ENCODE results near the gene WDR77.

WDR77 gene

DNA sequence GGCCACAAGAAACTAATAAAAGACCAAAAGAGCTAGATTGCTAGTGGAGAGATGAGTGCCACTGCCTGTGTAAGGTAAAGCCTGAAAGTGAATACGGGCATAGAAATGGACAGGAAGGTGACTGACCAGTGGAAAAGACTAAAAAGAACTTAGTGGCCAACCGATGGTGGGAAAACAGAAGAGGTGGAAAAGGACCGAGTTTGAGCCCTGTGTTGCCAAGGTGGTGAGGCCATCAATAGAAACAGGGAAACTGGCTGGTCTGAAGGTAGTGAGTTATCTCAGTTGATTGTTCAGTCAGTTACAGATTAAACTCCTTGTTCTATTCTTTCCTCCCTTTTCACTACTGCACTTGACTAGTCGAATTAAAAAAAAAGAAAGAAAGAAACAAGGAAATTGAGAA is 2.5 kb downstream of the WDR77 start:
- peak overlapping the region; percentile 88 for H3K4me3 ChIP-seq (ENCODE audit: low read depth, low read length)
- DNase-seq (ENCODE audit: low read depth) = no peak
- TF ChIP-seq, protein P1, sequence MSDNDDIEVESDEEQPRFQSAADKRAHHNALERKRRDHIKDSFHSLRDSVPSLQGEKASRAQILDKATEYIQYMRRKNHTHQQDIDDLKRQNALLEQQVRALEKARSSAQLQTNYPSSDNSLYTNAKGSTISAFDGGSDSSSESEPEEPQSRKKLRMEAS (IDR thresholded peaks at IDR 0.05; ENCODE audit: low read depth, low read length) = no peak
- TF ChIP-seq POLR2A (IDR thresholded peaks at IDR 0.05; ENCODE audit: extremely low read depth, insufficient read length) (no peak), MYC (IDR thresholded peaks at IDR 0.05; ENCODE audit: low read depth, low read length) (no peak)
- TF ChIP-seq, protein P2, sequence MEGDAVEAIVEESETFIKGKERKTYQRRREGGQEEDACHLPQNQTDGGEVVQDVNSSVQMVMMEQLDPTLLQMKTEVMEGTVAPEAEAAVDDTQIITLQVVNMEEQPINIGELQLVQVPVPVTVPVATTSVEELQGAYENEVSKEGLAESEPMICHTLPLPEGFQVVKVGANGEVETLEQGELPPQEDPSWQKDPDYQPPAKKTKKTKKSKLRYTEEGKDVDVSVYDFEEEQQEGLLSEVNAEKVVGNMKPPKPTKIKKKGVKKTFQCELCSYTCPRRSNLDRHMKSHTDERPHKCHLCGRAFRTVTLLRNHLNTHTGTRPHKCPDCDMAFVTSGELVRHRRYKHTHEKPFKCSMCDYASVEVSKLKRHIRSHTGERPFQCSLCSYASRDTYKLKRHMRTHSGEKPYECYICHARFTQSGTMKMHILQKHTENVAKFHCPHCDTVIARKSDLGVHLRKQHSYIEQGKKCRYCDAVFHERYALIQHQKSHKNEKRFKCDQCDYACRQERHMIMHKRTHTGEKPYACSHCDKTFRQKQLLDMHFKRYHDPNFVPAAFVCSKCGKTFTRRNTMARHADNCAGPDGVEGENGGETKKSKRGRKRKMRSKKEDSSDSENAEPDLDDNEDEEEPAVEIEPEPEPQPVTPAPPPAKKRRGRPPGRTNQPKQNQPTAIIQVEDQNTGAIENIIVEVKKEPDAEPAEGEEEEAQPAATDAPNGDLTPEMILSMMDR (IDR thresholded peaks at IDR 0.05; ENCODE audit: low read depth, low read length) = no peak

DNA sequence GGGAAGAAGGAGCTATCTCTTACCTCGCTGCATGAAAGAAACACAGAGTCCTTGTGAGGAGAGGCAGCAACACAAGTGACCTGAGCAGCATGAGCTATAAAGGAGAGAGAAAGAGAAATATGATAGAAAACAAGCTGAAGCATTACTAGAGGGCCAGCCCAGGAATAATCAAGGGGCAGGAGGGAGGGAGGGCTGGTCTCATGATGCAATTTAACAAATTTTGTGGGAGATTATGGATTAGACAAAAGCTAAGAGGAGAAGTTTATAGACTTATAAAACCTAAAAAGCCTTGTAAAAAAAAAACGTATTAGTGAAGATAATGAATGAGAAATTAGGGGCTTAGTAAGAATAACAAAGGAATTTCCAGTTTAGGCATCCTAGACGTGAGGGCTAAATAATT is 5.0 kb downstream of the WDR77 start:
- no peak for DNase-seq (ENCODE audit: low read depth)
- TF ChIP-seq, protein P2 (IDR thresholded peaks at IDR 0.05; ENCODE audit: low read depth, low read length) = no peak
- TF ChIP-seq, protein P1 (IDR thresholded peaks at IDR 0.05; ENCODE audit: low read depth, low read length) = no peak
- TF ChIP-seq MYC (IDR thresholded peaks at IDR 0.05; ENCODE audit: low read depth, low read length) (no peak), POLR2A (IDR thresholded peaks at IDR 0.05; ENCODE audit: extremely low read depth, insufficient read length) (no peak)
- H3K4me3 ChIP-seq (ENCODE audit: low read depth, low read length) = no peak overlapping the region

DNA sequence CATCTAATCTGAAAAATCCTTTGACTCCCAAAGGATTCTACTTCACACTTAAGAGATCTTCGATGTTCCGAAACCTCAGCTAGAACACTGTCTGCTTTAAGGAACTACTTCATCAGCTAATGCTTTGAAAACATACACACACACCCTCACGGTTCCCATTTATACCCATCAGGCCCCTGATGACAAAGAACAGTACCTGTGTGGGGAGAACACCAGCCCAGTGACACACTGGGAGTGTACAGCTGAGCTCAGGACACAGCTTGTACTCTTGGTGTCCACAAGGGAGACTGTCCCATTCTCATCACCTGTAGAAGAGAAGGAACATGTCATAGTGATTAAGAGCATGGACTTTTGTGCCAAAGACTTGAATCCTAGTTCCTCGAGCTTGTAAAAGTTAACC is 6.6 kb downstream of the WDR77 start:
- no peak for DNase-seq (ENCODE audit: low read depth)
- H3K4me3 ChIP-seq (ENCODE audit: low read depth, low read length) = no peak overlapping the region
- TF ChIP-seq, protein P1 (IDR thresholded peaks at IDR 0.05; ENCODE audit: low read depth, low read length) = no peak
- no peak for TF ChIP-seq MYC (IDR thresholded peaks at IDR 0.05; ENCODE audit: low read depth, low read length)
- TF ChIP-seq, protein P2 (IDR thresholded peaks at IDR 0.05; ENCODE audit: low read depth, low read length) = no peak

DNA sequence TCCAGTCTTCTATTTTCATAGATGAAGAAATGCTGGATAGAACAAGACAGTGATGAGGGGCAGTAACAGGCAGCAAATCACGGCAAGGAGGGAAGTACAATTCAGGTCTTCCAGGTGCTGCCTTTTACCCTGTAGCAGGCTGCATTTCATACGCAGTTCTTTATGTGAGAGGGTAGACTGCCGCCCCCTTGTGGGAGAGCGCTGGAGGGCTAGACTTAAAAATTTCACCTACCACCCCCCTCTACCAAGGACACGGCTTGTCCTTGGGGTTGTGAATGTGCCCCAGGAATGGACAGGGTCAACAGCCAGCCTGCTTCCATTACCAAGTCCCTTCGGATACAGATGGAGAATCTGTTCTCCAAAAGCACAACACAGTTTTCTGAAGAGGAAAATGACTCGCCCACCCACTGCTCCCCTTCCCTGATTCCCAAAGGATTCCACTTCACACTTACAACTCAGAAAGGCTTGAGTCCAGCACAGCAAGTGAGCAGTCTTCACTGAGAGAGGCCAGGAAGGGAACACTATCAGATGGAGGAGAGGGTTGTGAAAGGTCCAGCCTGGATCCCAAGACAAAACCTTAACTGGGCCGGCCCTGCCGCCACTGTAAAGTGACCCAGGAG is 7.4 kb downstream of the WDR77 start:
- no peak overlapping the region for H3K4me3 ChIP-seq (ENCODE audit: low read depth, low read length)
- TF ChIP-seq, protein P1 (IDR thresholded peaks at IDR 0.05; ENCODE audit: low read depth, low read length) = no peak
- TF ChIP-seq POLR2A (IDR thresholded peaks at IDR 0.05; ENCODE audit: extremely low read depth, insufficient read length) = no peak
- TF ChIP-seq, protein P2 (IDR thresholded peaks at IDR 0.05; ENCODE audit: low read depth, low read length) = peak; percentile 56
- no peak for TF ChIP-seq MYC (IDR thresholded peaks at IDR 0.05; ENCODE audit: low read depth, low read length)
- peak; percentile 57 for DNase-seq (ENCODE audit: low read depth)

DNA sequence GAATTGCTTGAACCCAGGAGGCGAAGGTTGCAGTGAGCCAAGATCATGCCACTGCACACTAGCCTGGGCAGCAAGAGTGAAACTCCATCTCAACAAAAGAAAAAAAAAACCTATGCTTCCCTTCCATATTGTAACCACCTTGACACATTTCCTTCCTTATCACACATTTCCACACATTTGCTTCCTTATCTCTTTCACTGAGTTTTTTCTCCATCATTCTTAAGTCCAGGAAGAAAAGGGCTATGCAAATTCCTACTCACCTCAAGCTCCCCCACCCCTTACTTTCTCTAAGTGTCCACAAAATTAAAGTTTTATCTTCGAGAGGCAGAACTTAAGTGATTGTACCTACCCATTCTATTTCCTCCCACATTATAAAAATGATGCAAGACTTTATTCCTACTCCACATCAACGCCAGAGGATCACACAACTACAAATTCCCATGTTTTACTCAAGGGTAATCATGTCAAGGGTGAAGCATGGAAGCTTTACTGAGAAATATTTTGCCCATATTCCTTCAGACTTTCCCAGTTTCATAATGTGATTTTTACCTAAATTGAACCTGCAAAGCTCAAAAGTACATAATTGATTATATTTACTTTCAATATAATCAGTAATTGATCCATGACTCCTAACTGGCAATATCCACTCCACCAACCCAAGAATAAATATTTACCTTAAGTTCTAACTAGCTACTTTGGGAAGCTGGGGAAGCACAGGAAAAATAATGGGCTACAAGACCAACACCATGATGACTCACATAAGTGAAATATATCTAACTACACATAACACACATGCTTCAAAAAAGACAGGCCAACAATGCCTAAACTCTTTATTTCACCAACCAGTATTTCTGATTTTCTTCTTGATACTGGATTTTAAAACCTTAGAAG is 9.3 kb downstream of the WDR77 start:
- no peak for DNase-seq (ENCODE audit: low read depth)
- TF ChIP-seq, protein P1 (IDR thresholded peaks at IDR 0.05; ENCODE audit: low read depth, low read length) = no peak
- TF ChIP-seq, protein P2 (IDR thresholded peaks at IDR 0.05; ENCODE audit: low read depth, low read length) = no peak
- TF ChIP-seq MYC (IDR thresholded peaks at IDR 0.05; ENCODE audit: low read depth, low read length) = no peak
- no peak for TF ChIP-seq POLR2A (IDR thresholded peaks at IDR 0.05; ENCODE audit: extremely low read depth, insufficient read length)
- H3K4me3 ChIP-seq (ENCODE audit: low read depth, low read length) = no peak overlapping the region
